H1 (cell line): ENCODE results near the gene BIRC7. TPM values are rescaled to one million over a fixed set of nuclear protein-coding genes. Genes with fewer than 3 reads are reported as not detected.

Source experiments
- CTCF ChIA-PET: fragments of 300-600 bp; sonication (Branson Sonifier 250); formaldehyde crosslinking; loops from one replicate; lab custom pipeline; 2021; ENCODE audit not compliant: partially characterized antibody; lab: Charles Lee
- POLR2A ChIA-PET: fragments of 300-600 bp; sonication (Branson Sonifier 250); formaldehyde crosslinking; loops from one replicate; lab custom pipeline; 2021; ENCODE audit warnings: inconsistent platforms; ENCODE audit not compliant: partially characterized antibody; lab: Charles Lee
- DNase-seq, 2 experiments: peaks; one replicate each; pipeline versions ENCODE4 v3.0.0 to v3.0.0-alpha.2; 2010 to 2022; ENCODE audit warnings: low spot score in 2 of 2, low read depth in 1 of 2, mixed read lengths in 1 of 2
- FAIRE-seq: peaks from 2 replicates; lab custom pipeline; 2011; peaks lifted over from hg19 to GRCh38; lab: Jason Lieb, UNC
- H2AFZ ChIP-seq: 2 replicates; pipeline ENCODE4 v1.8.1; 2012; ENCODE audit warnings: low read length, inconsistent platforms
- H2AK5ac ChIP-seq: 2 replicates; pipeline ENCODE4 v1.6.1; 2013; ENCODE audit warnings: low read depth, low read length
- H2BK120ac ChIP-seq: replicated peaks from 2 replicates; pipeline ENCODE3; 2013; ENCODE audit warnings: low read depth, low read length, inconsistent platforms
- H2BK12ac ChIP-seq: 2 replicates; pipeline ENCODE4 v1.6.1; 2013; ENCODE audit warnings: low read depth, low read length
- H2BK15ac ChIP-seq: 2 replicates; pipeline ENCODE4 v1.6.1; 2013; ENCODE audit warnings: low read length
- H2BK20ac ChIP-seq: 2 replicates; pipeline ENCODE4 v1.6.1; 2013; ENCODE audit warnings: low read length
- H2BK5ac ChIP-seq: 2 replicates; pipeline ENCODE4 v1.6.1; 2013; ENCODE audit warnings: low read depth, low read length
- H3K14ac ChIP-seq: 2 replicates; pipeline ENCODE4 v1.6.1; 2013; ENCODE audit warnings: inconsistent platforms; ENCODE audit not compliant: insufficient read length
- H3K18ac ChIP-seq: 2 replicates; pipeline ENCODE4 v1.6.1; 2013; ENCODE audit warnings: low read length; ENCODE audit errors: extremely low read depth
- H3K23ac ChIP-seq: 2 replicates; pipeline ENCODE4 v1.6.1; 2013; ENCODE audit warnings: inconsistent platforms; ENCODE audit not compliant: insufficient read length
- H3K23me2 ChIP-seq: 2 replicates; pipeline ENCODE4 v1.6.1; 2013; ENCODE audit warnings: low read depth, low read length
- H3K27ac ChIP-seq: 2 replicates; pipeline ENCODE4 v1.6.1; 2011; ENCODE audit warnings: low read depth, low read length, inconsistent platforms
- H3K27me3 ChIP-seq, 4 experiments: replicated peaks in 1 of 4; 1 replicate in 1 of 4; 2 replicates in 3 of 4; pipeline versions ENCODE4 v1.6.1 to v1.8.1; 2011 to 2013; ENCODE audit warnings: low read length in 3 of 4, mild to moderate bottlenecking in 3 of 4, inconsistent platforms in 2 of 4, mixed read lengths in 2 of 4, moderate library complexity in 1 of 4; ENCODE audit not compliant: control insufficient read depth in 3 of 4, insufficient read depth in 3 of 4; ENCODE audit errors: extremely low read depth in 1 of 4
- H3K36me3 ChIP-seq, 4 experiments: 2 replicates each; pipeline versions ENCODE4 v1.6.1 to v1.8.1; 2011 to 2013; ENCODE audit warnings: mild to moderate bottlenecking in 4 of 4, low read length in 3 of 4, moderate library complexity in 2 of 4, control low read depth in 1 of 4, inconsistent platforms in 1 of 4; ENCODE audit not compliant: insufficient read depth in 4 of 4, control insufficient read depth in 2 of 4
- H3K4ac ChIP-seq: replicated peaks from 2 replicates; pipeline ENCODE3; 2013; ENCODE audit warnings: low read length, low read depth, mixed read lengths, inconsistent platforms; ENCODE audit not compliant: insufficient read length
- H3K4me1 ChIP-seq, 4 experiments: replicated peaks in 1 of 4; 1 replicate in 1 of 4; 2 replicates in 3 of 4; pipeline versions ENCODE4 v1.6.1 to v1.8.1; 2011 to 2013; ENCODE audit warnings: low read length in 3 of 4, inconsistent platforms in 2 of 4, mixed read lengths in 1 of 4; ENCODE audit not compliant: insufficient read depth in 4 of 4, control insufficient read depth in 3 of 4
- H3K4me2 ChIP-seq, 2 experiments: 2 replicates each; pipeline versions ENCODE4 v1.6.1 to v1.8.1; 2011 to 2013; ENCODE audit warnings: low read depth in 2 of 2, low read length in 2 of 2, control low read depth in 1 of 2, inconsistent platforms in 1 of 2, mild to moderate bottlenecking in 1 of 2; ENCODE audit not compliant: insufficient read depth in 1 of 2
- H3K4me3 ChIP-seq, 4 experiments: fragments of 200-600, 300-600 bp in 1 of 4; sonication (generic), shearing (Covaris generic), sonication (Bioruptor Twin) in 1 of 4; 2 replicates each; pipeline versions ENCODE4 v1.5.1 to v1.8.1; 2011 to 2016; ENCODE audit warnings: low read length in 4 of 4, low read depth in 3 of 4, control low read depth in 2 of 4, inconsistent platforms in 2 of 4, mild to moderate bottlenecking in 2 of 4, mixed read lengths in 1 of 4, moderate library complexity in 1 of 4; ENCODE audit not compliant: insufficient read depth in 2 of 4; ENCODE audit errors: extremely low read depth in 1 of 4
- H3K56ac ChIP-seq: replicated peaks from 2 replicates; pipeline ENCODE3; 2013; ENCODE audit warnings: low read depth, mild to moderate bottlenecking, mixed read lengths, low read length, inconsistent platforms; ENCODE audit not compliant: insufficient read length
- H3K79me1 ChIP-seq: 2 replicates; pipeline ENCODE4 v1.6.1; 2013; ENCODE audit warnings: low read depth, low read length, control low read depth
- H3K79me2 ChIP-seq, 2 experiments: 2 replicates each; pipeline versions ENCODE4 v1.6.1 to v1.8.1; 2012 to 2013; ENCODE audit warnings: low read length in 2 of 2, mild to moderate bottlenecking in 2 of 2, inconsistent platforms in 1 of 2; ENCODE audit not compliant: insufficient read depth in 2 of 2, control insufficient read depth in 1 of 2
- H3K9ac ChIP-seq, 4 experiments: replicated peaks in 1 of 4; 1 replicate in 1 of 4; 2 replicates in 3 of 4; pipeline versions ENCODE4 v1.6.1 to v1.8.1; 2011 to 2013; ENCODE audit warnings: low read depth in 3 of 4, low read length in 3 of 4, control low read depth in 2 of 4, mild to moderate bottlenecking in 2 of 4, moderate library complexity in 2 of 4, inconsistent platforms in 1 of 4; ENCODE audit errors: extremely low read depth in 1 of 4
- H3K9me3 ChIP-seq, 2 experiments: 2 replicates each; pipeline versions ENCODE4 v1.6.1 to v1.8.1; 2012 to 2013; ENCODE audit warnings: mild to moderate bottlenecking in 2 of 2, moderate library complexity in 2 of 2, control low read depth in 1 of 2, inconsistent platforms in 1 of 2, low read depth in 1 of 2, low read length in 1 of 2, mixed read lengths in 1 of 2; ENCODE audit not compliant: insufficient read depth in 2 of 2
- H4K20me1 ChIP-seq, 2 experiments: replicated peaks in 1 of 2; 2 replicates each; pipeline versions ENCODE3 to v1.8.1; 2011 to 2013; ENCODE audit warnings: inconsistent platforms in 2 of 2, low read length in 2 of 2, mild to moderate bottlenecking in 1 of 2; ENCODE audit not compliant: insufficient read depth in 2 of 2, control insufficient read depth in 1 of 2
- H4K5ac ChIP-seq: 2 replicates; pipeline ENCODE4 v1.6.1; 2013; ENCODE audit warnings: low read length, low read depth, mixed read lengths, inconsistent platforms; ENCODE audit not compliant: insufficient read length
- H4K8ac ChIP-seq: 2 replicates; pipeline ENCODE4 v1.8.0; 2013; ENCODE audit warnings: mild to moderate bottlenecking, moderate library complexity, low read length, inconsistent platforms; ENCODE audit not compliant: insufficient read depth; ENCODE audit errors: extremely low read depth
- H4K91ac ChIP-seq: replicated peaks from 2 replicates; pipeline ENCODE3; 2013; ENCODE audit warnings: low read length, mixed read lengths, inconsistent platforms; ENCODE audit not compliant: insufficient read length
- CBX5 ChIP-seq: fragments of 300-800, 300-1000 bp; sonication (generic); IDR thresholded peaks from 2 replicates; pipeline ENCODE4 v1.7.1; 2016; ENCODE audit warnings: antibody characterized with exemption, low read length, low read depth
- EP300 ChIP-seq, 2 experiments: IDR thresholded peaks; 1 replicate in 1 of 2; 2 replicates in 1 of 2; pipeline ENCODE4 v1.6.1; 2011 to 2012; ENCODE audit warnings: low read depth in 2 of 2, low read length in 2 of 2, mild to moderate bottlenecking in 2 of 2, borderline replicate concordance in 1 of 2, inconsistent platforms in 1 of 2, moderate library complexity in 1 of 2
- FOSL1 ChIP-seq: IDR thresholded peaks from 2 replicates; pipeline ENCODE4 v1.6.1; 2011; ENCODE audit warnings: mild to moderate bottlenecking, low read depth, low read length, moderate library complexity; ENCODE audit not compliant: insufficient read depth
- JUND ChIP-seq: IDR thresholded peaks from 2 replicates; pipeline ENCODE4 v1.6.1; 2011; ENCODE audit warnings: mild to moderate bottlenecking, improper control_type of control experiment, low read length
- MAFK ChIP-seq: IDR thresholded peaks from 2 replicates; pipeline ENCODE4 v1.6.1; 2012; ENCODE audit warnings: low read depth, mild to moderate bottlenecking, improper control_type of control experiment, low read length
- PHF8 ChIP-seq: fragments of 200-600 bp; sonication (generic); conservative IDR thresholded peaks from 2 replicates; pipeline ENCODE4 v1.7.1; 2012; ENCODE audit warnings: low read depth, mild to moderate bottlenecking, inconsistent platforms, low read length, moderate library complexity
- RXRA ChIP-seq: IDR thresholded peaks from 2 replicates; pipeline ENCODE4 v1.6.1; 2011; ENCODE audit warnings: low read depth, mild to moderate bottlenecking, low read length, moderate library complexity; ENCODE audit not compliant: insufficient read depth
- SAP30 ChIP-seq: fragments of 300-600 bp; sonication (generic); IDR thresholded peaks from 2 replicates; pipeline ENCODE4 v1.7.1; 2012; ENCODE audit warnings: low read length, moderate library complexity, mild to moderate bottlenecking, inconsistent platforms; ENCODE audit not compliant: insufficient read depth, insufficient replicate concordance
- SIX5 ChIP-seq: IDR thresholded peaks from 2 replicates; pipeline ENCODE4 v1.6.1; 2011; ENCODE audit warnings: mild to moderate bottlenecking, low read depth, low read length
- SRF ChIP-seq: IDR thresholded peaks from 2 replicates; pipeline ENCODE4 v1.6.1; 2011; ENCODE audit warnings: mild to moderate bottlenecking, low read depth, low read length, moderate library complexity
- TBP ChIP-seq: IDR thresholded peaks from 2 replicates; pipeline ENCODE4 v1.6.1; 2011; ENCODE audit warnings: low read depth, low read length, improper control_type of control experiment
- TEAD4 ChIP-seq: IDR thresholded peaks from 2 replicates; pipeline ENCODE4 v1.6.1; 2012; ENCODE audit warnings: low read depth, low read length, inconsistent platforms, mixed read lengths
- WGBS, 2 experiments: shearing (Covaris generic) in 1 of 2; methylation state at CpG; one replicate each; pipeline versions ENCODE4 v1.1.6 to v1.1.7; 2013 to 2015; ENCODE audit warnings: low lambda C conversion rate in 2 of 2, mixed read lengths in 2 of 2, inconsistent platforms in 1 of 2, low coverage in 1 of 2, missing lambda C conversion rate in 1 of 2; ENCODE audit not compliant: insufficient replicate concordance in 2 of 2, insufficient coverage in 1 of 2, insufficient read length in 1 of 2; ENCODE audit errors: extremely low coverage in 1 of 2, missing lambda C conversion rate in 1 of 2; 5-methylcytosine and 5-hydroxymethylcytosine counted together
- polyA plus RNA-seq, 7 experiments: library from polyadenylated mRNA; depleted of rRNA in 3 of 7; stranded (reverse) in 5 of 7; unstranded in 2 of 7; fragments of >200 nt in 5 of 7; fragments of 200-250 nt in 2 of 7; gene quantifications; 1 replicate in 5 of 7; 2 replicates in 1 of 7; 4 replicates in 1 of 7; pipeline versions ENCODE4 v1.2.1 to v1.2.3, GENCODE V29; 2011 to 2013; ENCODE audit warnings: missing spikeins in 2 of 7, mixed read lengths in 2 of 7
- total RNA-seq: library from RNA; stranded (reverse); fragmentation: NEBNext Ultra II Directional; extraction: Animal tissue kit (Norgen Biotek cat#: 25700); gene quantifications from 2 replicates; pipeline ENCODE4 v1.2.1, GENCODE V29; 2021

BIRC7 gene
- total and polyA plus RNA-seq, 2 of the 8 experiments (the other 6 are each of a cell fraction or from before 2014, with no cell fraction given), result 0.11 to 0.41 TPM

DNA sequence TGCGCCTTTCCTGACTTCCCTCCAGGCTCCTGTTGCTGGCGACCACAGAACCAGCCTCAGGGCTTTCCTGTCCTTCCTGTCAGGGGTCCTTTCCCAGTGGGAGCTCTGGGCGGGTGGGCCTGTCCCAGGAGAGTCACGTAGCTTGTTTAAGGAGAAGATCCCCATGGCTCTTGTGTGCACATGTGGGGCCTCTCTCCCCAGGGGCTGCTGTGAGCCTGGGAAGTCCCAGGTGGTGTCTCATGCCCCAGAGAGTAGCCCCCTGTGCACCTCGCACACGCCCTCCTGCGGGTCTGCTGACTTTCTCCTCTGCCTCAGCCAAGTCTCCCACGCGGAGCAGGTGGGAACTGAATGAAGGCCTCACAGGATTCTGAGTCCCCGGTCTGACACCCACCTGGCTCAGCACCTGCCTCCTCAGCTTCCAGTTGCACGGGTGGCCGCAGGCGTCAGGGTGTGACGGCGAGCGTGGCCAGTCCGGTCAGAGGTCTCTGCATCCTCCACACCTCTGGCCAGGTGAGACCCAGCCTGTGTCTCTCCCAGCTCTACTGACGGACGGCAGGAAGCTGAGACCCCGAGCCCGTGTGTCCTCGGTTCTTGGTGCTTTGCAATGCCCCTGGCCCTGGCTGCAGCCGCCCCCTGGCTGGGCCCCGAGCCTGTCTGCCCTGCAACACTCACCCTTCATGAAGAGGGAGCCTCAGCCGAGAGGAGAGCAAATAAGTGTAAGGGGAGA lies 24.2 kb downstream of the BIRC7 start:
- DNase-seq (no peak), FAIRE-seq (no peak)
- Histone ChIP-seq H2AFZ (no peak overlapping the region), H2BK120ac (no peak overlapping the region), H3K27ac (no peak overlapping the region), H3K14ac (no peak overlapping the region), H2BK15ac (peak overlapping the region; percentile 61; the same call in 1 of the 2 replicates), H4K20me1 (peaks cover 0 to 4% of the 10 kb centered on the region in 2 experiments), H3K27me3 (peaks cover 0 to 22% (median 15%) of the 10 kb centered on the region in 4 experiments; a peak in 4 of 7 replicates), H2BK12ac (0 out of 2 replicates have a peak overlapping the region, but pooled peaks have one; percentile 39), H3K9me3 (no peaks in the 10 kb centered on the region), H3K4me3 (no peak overlapping the region), H3K23me2 (peaks cover 2% of the 10 kb centered on the region; the same call in 1 of the 2 replicates), H3K9ac (no peak overlapping the region), H3K4ac (no peak overlapping the region), H3K4me2 (no peak overlapping the region), H3K79me2 (no peaks in the 10 kb centered on the region), H4K8ac (no peak overlapping the region), H3K4me1 (peaks cover 2 to 13% (median 6%) of the 10 kb centered on the region in 4 experiments; a peak in 6 of 7 replicates), H4K5ac (no peak overlapping the region), H2BK5ac (no peak overlapping the region), H3K79me1 (no peaks in the 10 kb centered on the region), H4K91ac (no peak overlapping the region), H3K56ac (no peak overlapping the region), H2BK20ac (no peak overlapping the region), H3K23ac (no peak overlapping the region), H3K18ac (no peak overlapping the region), H2AK5ac (0 out of 2 replicates have a peak overlapping the region, but pooled peaks have one; percentile 65), H3K36me3 (no peaks in the 10 kb centered on the region)
- CTCF ChIA-PET, result interaction anchor here (0.9 to 4.1 kb wide), 8 partner anchors 12 to 48 kb away, joined by 3 to 40 read pairs (median 5); no protein-coding TSS in a partner anchor
- POLR2A ChIA-PET, result interaction anchor here (1.0 to 1.8 kb wide), 5 partner anchors 9 to 31 kb away, joined by 3 to 4 read pairs (median 3); no protein-coding TSS in a partner anchor
- 81% methylated on average over 24 of the region's 25 CpGs; no CpG with 5 or more reads in 1 of the 2 experiments for WGBS, 2 experiments
- no peak for TF ChIP-seq SRF
- no peak for TF ChIP-seq MAFK
- TF ChIP-seq SAP30, result no peak
- TF ChIP-seq CBX5, result no peak
- no peak for TF ChIP-seq JUND
- TF ChIP-seq RXRA, result no peak
- no peak for TF ChIP-seq TBP
- no peak for TF ChIP-seq FOSL1
- TF ChIP-seq PHF8, result no peak
- TF ChIP-seq EP300 (IDR thresholded peaks at IDR 0.05; ENCODE audit: borderline replicate concordance in 1 of 2, low read depth in 2 of 2, low read length in 2 of 2), result no peak
- no peak for TF ChIP-seq TEAD4
- TF ChIP-seq SIX5, result no peak
